MCF 10A (cell line): Measurements from ENCODE around the gene RABGAP1L. TPM values are rescaled to one million over a fixed set of nuclear protein-coding genes. Genes with fewer than 3 reads are reported as not detected.

ENCODE experiments used
- BruUV-seq: library from RNA; stranded (reverse); fragments of 400-500 nt; replicated peaks from 2 replicates; lab custom pipeline; 2021; lab: Mats Ljungman, UMichigan
- CTCF ChIA-PET: fragments of 300-600 bp; sonication (Branson Sonifier 250); formaldehyde crosslinking; extraction: SDS; loops from one replicate; lab custom pipeline; 2021; ENCODE audit warnings: antibody characterized with exemption, inconsistent platforms; lab: Yijun Ruan, JAX
- POLR2A ChIA-PET: fragments of 300-600, 350-650 bp; sonication (Branson Sonifier 250); formaldehyde crosslinking; extraction: SDS; loops from one replicate; lab custom pipeline; 2020; ENCODE audit warnings: antibody characterized with exemption, inconsistent platforms; lab: Yijun Ruan, JAX
- DNase-seq: peaks from one replicate; pipeline ENCODE4 v3.0.0-alpha.2; 2018; ENCODE audit not compliant: unreplicated experiment
- H3K27ac Mint-ChIP-seq: one replicate; pipeline ENCODE4 v1.8.0; 2022; ENCODE audit warnings: mild to moderate bottlenecking, low read depth, mixed read lengths; ENCODE audit not compliant: unreplicated experiment
- H3K27me3 Mint-ChIP-seq: one replicate; pipeline ENCODE4 v1.8.0; 2022; ENCODE audit warnings: mixed read lengths; ENCODE audit not compliant: insufficient read depth, unreplicated experiment
- H3K36me3 Mint-ChIP-seq: one replicate; pipeline ENCODE4 v1.8.0; 2022; ENCODE audit warnings: mild to moderate bottlenecking, moderate library complexity, mixed read lengths; ENCODE audit not compliant: insufficient read depth, unreplicated experiment
- H3K4me1 Mint-ChIP-seq: one replicate; pipeline ENCODE4 v1.8.0; 2022; ENCODE audit warnings: mixed read lengths; ENCODE audit not compliant: insufficient read depth, unreplicated experiment
- H3K4me3 Mint-ChIP-seq: one replicate; pipeline ENCODE4 v1.8.0; 2022; ENCODE audit warnings: mild to moderate bottlenecking, moderate library complexity, mixed read lengths; ENCODE audit not compliant: unreplicated experiment
- H3K9me3 Mint-ChIP-seq: one replicate; pipeline ENCODE4 v1.8.0; 2022; ENCODE audit warnings: mixed read lengths; ENCODE audit not compliant: unreplicated experiment
- intact Hi-C: fragments of 100-400 bp; cut with micrococcal nuclease; formaldehyde crosslinking; loops from 2 replicates; pipeline ENCODE4 v1.14.1; 2022
- total RNA-seq: library from RNA; stranded (reverse); gene quantifications from 2 replicates; pipeline ENCODE4 v1.2.3, GENCODE V29; 2022
- TF ChIP-seq, protein P1 (sequence below): fragments of 200-600 bp; IDR thresholded peaks from one replicate; pipeline ENCODE4 v1.8.0; 2022; ENCODE audit warnings: antibody characterized with exemption, mild to moderate bottlenecking; ENCODE audit not compliant: unreplicated experiment

The RABGAP1L gene
- total RNA-seq, 1 experiment from 2014 or later, result 18.2 TPM

DNA sequence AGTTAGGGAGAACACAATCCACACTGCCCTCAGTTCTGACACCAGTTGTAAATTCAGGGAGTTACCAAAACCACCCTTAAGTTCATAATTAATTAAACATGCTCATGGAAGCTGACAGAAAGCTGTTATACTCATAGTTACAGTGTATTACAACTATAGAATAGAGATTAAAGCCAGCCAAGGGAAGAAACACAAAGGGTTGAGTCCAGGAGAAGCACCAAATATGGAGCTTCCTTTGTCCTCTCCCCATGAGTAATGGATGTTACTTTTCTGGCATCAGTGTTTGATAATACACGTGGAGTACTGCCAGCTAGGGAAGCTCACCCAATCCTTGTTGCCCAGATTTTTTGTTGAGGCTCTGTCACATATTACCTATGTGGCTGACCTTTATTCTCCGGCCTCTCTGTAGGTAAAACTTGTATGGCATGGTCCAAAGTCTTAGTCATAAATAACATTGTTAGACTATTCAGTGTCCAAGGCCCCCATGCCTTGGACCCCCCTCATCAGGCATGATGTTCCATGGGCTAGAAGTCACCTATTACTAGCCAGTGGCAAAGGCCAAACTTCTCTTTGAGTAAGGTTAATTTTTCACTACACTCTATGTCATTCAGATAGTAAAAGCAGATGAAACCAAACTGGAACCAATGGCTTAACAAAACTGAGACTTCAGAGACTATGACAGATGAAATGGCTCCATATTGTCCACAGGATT is 464.2 kb downstream of the RABGAP1L start:
- BruUV-seq, result no TSS peak
- no peaks in the 10 kb centered on the region for H3K4me1 Mint-ChIP-seq
- H3K36me3 Mint-ChIP-seq, result no peaks in the 10 kb centered on the region
- peaks cover 17% of the 10 kb centered on the region for H3K9me3 Mint-ChIP-seq
- DNase-seq, result peak; percentile 14
- TF ChIP-seq, protein P1, sequence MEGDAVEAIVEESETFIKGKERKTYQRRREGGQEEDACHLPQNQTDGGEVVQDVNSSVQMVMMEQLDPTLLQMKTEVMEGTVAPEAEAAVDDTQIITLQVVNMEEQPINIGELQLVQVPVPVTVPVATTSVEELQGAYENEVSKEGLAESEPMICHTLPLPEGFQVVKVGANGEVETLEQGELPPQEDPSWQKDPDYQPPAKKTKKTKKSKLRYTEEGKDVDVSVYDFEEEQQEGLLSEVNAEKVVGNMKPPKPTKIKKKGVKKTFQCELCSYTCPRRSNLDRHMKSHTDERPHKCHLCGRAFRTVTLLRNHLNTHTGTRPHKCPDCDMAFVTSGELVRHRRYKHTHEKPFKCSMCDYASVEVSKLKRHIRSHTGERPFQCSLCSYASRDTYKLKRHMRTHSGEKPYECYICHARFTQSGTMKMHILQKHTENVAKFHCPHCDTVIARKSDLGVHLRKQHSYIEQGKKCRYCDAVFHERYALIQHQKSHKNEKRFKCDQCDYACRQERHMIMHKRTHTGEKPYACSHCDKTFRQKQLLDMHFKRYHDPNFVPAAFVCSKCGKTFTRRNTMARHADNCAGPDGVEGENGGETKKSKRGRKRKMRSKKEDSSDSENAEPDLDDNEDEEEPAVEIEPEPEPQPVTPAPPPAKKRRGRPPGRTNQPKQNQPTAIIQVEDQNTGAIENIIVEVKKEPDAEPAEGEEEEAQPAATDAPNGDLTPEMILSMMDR, result no peak
- no peak overlapping the region for H3K4me3 Mint-ChIP-seq
- CTCF ChIA-PET, result interaction anchor here (1.1 kb wide), 1 partner anchor 361 kb away, joined by 4 read pairs; no protein-coding TSS in a partner anchor
- no peak overlapping the region for H3K27ac Mint-ChIP-seq
- no peaks in the 10 kb centered on the region for H3K27me3 Mint-ChIP-seq
- POLR2A ChIA-PET, result no interaction called here
- intact Hi-C loops, result no loop called here

DNA sequence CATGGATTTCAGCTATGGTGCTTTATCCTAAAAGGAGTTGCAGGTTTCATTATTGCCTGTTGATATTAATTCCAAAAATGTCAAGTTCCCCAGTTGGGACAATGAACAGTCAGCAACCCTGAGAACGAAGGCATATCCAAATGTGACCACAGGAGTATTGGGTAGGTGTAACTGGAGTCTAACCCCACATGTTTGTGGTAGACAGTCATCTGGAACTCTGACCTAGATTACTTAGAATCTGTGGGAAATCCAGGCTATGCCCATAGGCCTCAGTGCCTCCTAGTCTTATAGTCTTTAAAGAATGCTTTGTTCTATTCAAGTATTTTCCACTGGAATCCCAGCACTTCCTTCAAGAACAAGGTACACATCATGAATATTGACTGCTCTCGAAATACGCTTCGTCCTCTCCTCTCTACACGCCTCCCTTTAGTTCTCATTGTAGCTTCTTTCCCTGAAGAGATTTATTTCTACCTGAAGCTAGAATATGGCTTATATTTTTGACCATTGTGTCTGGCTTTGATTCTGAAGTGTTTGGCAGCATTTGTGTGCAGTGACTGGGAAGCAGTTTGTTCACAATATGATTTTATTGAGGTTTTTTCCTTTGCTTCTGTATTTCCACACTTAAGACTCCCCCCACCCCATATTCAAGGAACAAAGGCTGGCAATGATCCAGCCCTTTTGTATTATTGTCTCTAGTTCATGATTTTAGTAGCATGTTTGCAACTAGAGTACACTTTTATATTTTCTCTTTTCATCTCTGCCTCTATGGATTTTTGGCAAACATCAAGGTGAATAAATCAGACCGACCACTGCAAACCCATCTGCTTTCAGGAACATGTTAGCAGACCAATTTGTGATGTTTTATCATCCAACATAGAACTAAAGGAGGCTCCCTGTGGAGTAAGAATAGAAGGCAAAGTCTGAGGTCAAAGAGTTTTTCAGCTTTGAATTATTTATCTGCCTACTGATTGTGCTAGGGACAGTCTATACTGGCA is 467.0 kb downstream of the RABGAP1L start:
- H3K36me3 Mint-ChIP-seq, result no peaks in the 10 kb centered on the region
- CTCF ChIA-PET, result interaction anchor here (0.8 to 1.6 kb wide), 3 partner anchors 99 to 364 kb away, joined by 3 to 9 read pairs (median 5); no protein-coding TSS in a partner anchor
- H3K9me3 Mint-ChIP-seq, result no peaks in the 10 kb centered on the region
- DNase-seq, result no peak
- no TSS peak for BruUV-seq
- no peak overlapping the region for H3K4me3 Mint-ChIP-seq
- no peaks in the 10 kb centered on the region for H3K27me3 Mint-ChIP-seq
- POLR2A ChIA-PET, result no interaction called here
- TF ChIP-seq, protein P1, result no peak
- H3K27ac Mint-ChIP-seq, result no peak overlapping the region
- H3K4me1 Mint-ChIP-seq, result no peaks in the 10 kb centered on the region
- intact Hi-C loops, result no loop called here

DNA sequence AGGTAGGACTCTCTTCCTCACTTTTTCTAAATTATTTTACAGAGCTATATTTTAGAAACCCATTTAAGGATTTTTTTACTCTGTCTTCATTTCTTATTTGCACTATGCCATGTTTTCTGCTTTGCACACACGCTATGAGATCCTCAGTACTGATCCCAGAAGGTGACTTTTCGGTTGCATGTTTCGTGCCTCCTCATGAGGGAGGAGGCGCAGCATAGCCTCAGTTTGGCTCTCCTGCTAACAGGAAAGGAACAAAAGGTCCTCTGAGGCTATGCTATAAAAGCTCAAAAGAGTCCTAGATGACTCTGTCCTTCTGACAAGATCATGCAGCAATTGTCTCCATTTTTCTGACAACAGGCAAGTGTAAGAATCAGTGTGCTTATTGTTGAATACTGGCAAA is 478.2 kb downstream of the RABGAP1L start:
- TF ChIP-seq, protein P1, result no peak
- Mint-ChIP-seq H3K9me3 (no peaks in the 10 kb centered on the region), H3K4me3 (no peak overlapping the region), H3K4me1 (no peaks in the 10 kb centered on the region), H3K27ac (no peak overlapping the region), H3K36me3 (no peaks in the 10 kb centered on the region), H3K27me3 (no peaks in the 10 kb centered on the region)
- no TSS peak for BruUV-seq
- no peak for DNase-seq
- CTCF ChIA-PET, result no interaction called here
- intact Hi-C loops, result no loop called here
- POLR2A ChIA-PET, result no interaction called here

DNA sequence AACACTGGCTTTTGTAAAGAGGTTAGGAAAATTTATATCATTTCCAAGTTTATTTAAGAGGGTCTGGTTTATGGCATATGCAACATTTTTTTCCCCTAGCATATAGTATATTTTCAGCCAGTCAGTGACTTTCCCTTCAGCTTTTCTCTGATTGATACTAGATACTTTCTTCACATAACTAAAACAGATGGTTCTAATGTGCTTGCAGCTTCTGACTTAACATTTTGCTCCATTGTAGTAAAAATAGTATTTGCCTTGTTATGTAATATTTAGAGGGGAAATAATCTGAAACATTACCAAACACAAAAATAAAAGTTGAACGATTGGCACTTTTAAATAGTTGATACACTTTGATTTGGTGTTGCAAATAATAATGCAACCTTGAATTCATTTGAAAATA is 480.1 kb downstream of the RABGAP1L start:
- ChIA-PET CTCF (interaction anchor here (0.5 to 0.7 kb wide), 2 partner anchors 301 to 398 kb away, joined by 3 read pairs; no protein-coding TSS in a partner anchor), POLR2A (interaction anchor here (0.6 kb wide), 1 partner anchor 9 kb away, joined by 3 read pairs; no protein-coding TSS in a partner anchor)
- intact Hi-C loops, result no loop called here
- Mint-ChIP-seq H3K27ac (no peak overlapping the region), H3K4me1 (no peaks in the 10 kb centered on the region), H3K36me3 (no peaks in the 10 kb centered on the region), H3K4me3 (no peak overlapping the region), H3K9me3 (no peaks in the 10 kb centered on the region), H3K27me3 (no peaks in the 10 kb centered on the region)
- BruUV-seq, result no TSS peak
- no peak for DNase-seq
- TF ChIP-seq, protein P1, result no peak
